ENCODE measurements around the gene TAF6. TPM values are rescaled to one million over a fixed set of nuclear protein-coding genes. Genes with fewer than 3 reads are reported as not detected.

The TAF6 gene
- total and polyA plus RNA-seq, 10 donors = 16.5 to 44.0 (median 36.2) TPM

GRCh38 chr7:100122067-100122466 lies 2.9 kb upstream of the TAF6 start:
- TF ChIP-seq POLR2A (IDR thresholded peaks at IDR 0.05) = no peak
- TF ChIP-seq CTCF (IDR thresholded peaks at IDR 0.05 in 8 of 11, conservative IDR thresholded peaks at IDR 0.05 in 3 of 11) = no peak
- TF ChIP-seq POLR2AphosphoS5 (IDR thresholded peaks at IDR 0.05) = no peak
- 77 to 90% (median 82%) methylated on average over 13 of the region's 13 CpGs for WGBS, 5 donors
- Histone ChIP-seq H3K27me3 (replicated peaks in 1 of 7) (no peaks in the 10 kb centered on the region), H3K36me3 (peaks cover 0 to 29% (median 0%) of the 10 kb centered on the region in 6 donors), H3K4me1 (peaks cover 28 to 90% (median 55%) of the 10 kb centered on the region in 6 donors), H3K9me3 (no peaks in the 10 kb centered on the region), H3K4me3 (no peak overlapping the region), H3K27ac (peak overlapping the region in 3 of 8 donors; percentile 7 to 38 (median 8))
- intact Hi-C loops (cut with DNase I; ENCODE audit: low total_unique reads) = no loop called here
- DNase-seq = no peak

- peak overlapping the region; percentile 40 to 96 (median 89) for H3K27ac ChIP-seq
- WGBS, 5 donors = 38 to 71% (median 48%) methylated on average over 1 of the region's 1 CpG
- no peaks in the 10 kb centered on the region for H3K27me3 ChIP-seq (replicated peaks in 1 of 7)
- H3K4me1 ChIP-seq = peaks cover 22 to 81% (median 47%) of the 10 kb centered on the region in 6 donors
- peaks cover 0 to 29% (median 0%) of the 10 kb centered on the region in 6 donors for H3K36me3 ChIP-seq
- no peaks in the 10 kb centered on the region for H3K9me3 ChIP-seq
- intact Hi-C loops (cut with DNase I; ENCODE audit: low total_unique reads) = no loop called here
- TF ChIP-seq POLR2A (IDR thresholded peaks at IDR 0.05) (no peak), CTCF (IDR thresholded peaks at IDR 0.05 in 8 of 11, conservative IDR thresholded peaks at IDR 0.05 in 3 of 11) (no peak), POLR2AphosphoS5 (IDR thresholded peaks at IDR 0.05) (no peak)
- peak overlapping the region in 5 of 8 donors; percentile 75 to 93 (median 92) for H3K4me3 ChIP-seq
- no peak for DNase-seq
Observed at GRCh38 chr7:100120733-100121036, 1.5 kb upstream of the TAF6 start.

- intact Hi-C loops (cut with DNase I; ENCODE audit: low total_unique reads) = no loop called here
- WGBS, 5 donors = 24 to 46% (median 26%) methylated on average over 11 to 19 of the region's 19 CpGs
Observed at GRCh38 chr7:100119970-100120732, 993 bp upstream of the TAF6 start.

More at GRCh38 chr7:100119970-100120732, 993 bp upstream of the TAF6 start:
- Histone ChIP-seq H3K27me3 (replicated peaks in 1 of 7) (no peaks in the 10 kb centered on the region), H3K4me1 (peaks cover 18 to 75% (median 41%) of the 10 kb centered on the region in 6 donors), H3K36me3 (peaks cover 0 to 31% (median 2%) of the 10 kb centered on the region in 6 donors), H3K9me3 (no peaks in the 10 kb centered on the region), H3K27ac (peak overlapping the region; percentile 40 to 96 (median 89)), H3K4me3 (peak overlapping the region; percentile 72 to 94 (median 88))
- peak; percentile 86 for DNase-seq
- TF ChIP-seq CTCF (IDR thresholded peaks at IDR 0.05 in 8 of 11, conservative IDR thresholded peaks at IDR 0.05 in 3 of 11) (no peak), POLR2A (IDR thresholded peaks at IDR 0.05) (no peak), POLR2AphosphoS5 (IDR thresholded peaks at IDR 0.05) (no peak)

Data from spleen (tissue), 11 donors.